Erythroblast (primary cell): ENCODE results near the gene RELN.

Experiments used
- GATA1 ChIP-seq: IDR thresholded peaks from 2 replicates; pipeline ENCODE4 v1.6.1; 2011; ENCODE audit warnings: low read depth, mild to moderate bottlenecking, control low read depth, low read length, moderate library complexity
- POLR2A ChIP-seq: IDR thresholded peaks from 2 replicates; pipeline ENCODE4 v1.6.1; 2011; ENCODE audit warnings: mild to moderate bottlenecking, low read length

- no peak for TF ChIP-seq POLR2A
- TF ChIP-seq GATA1, result no peak
Measured at GRCh38 chr7:104029765-104030164, 40.3 kb upstream of the RELN start.
